ENCODE measurements around the gene PPP2R2B. TPM values are rescaled to one million over a fixed set of nuclear protein-coding genes. Genes with fewer than 3 reads are reported as not detected.

PPP2R2B gene
- total RNA-seq, 2 donors from 2014 or later: 6.9 to 12.1 TPM

- no peak for ATAC-seq
- no peak overlapping the region for H3K27ac Mint-ChIP-seq
- no peak for DNase-seq
- no peaks in the 10 kb centered on the region for H3K4me1 Mint-ChIP-seq
- peaks cover 2% of the 10 kb centered on the region for H3K36me3 Mint-ChIP-seq (ENCODE audit: low read depth)
- H3K9me3 ChIP-seq (ENCODE audit: control insufficient read depth, low read length, poor library complexity, severe bottlenecking): no peaks in the 10 kb centered on the region
- H3K27me3 Mint-ChIP-seq: no peaks in the 10 kb centered on the region
- H3K4me3 Mint-ChIP-seq: no peak overlapping the region
Observed at GRCh38 chr5:146778795-146779194, 99.8 kb downstream of the PPP2R2B start.

GRCh38 chr5:146778261-146778660 lies 100.3 kb downstream of the PPP2R2B start:
- ATAC-seq: no peak
- H3K27me3 Mint-ChIP-seq: no peaks in the 10 kb centered on the region

GRCh38 chr5:146772881-146773466 lies 105.6 kb downstream of the PPP2R2B start:
- DNase-seq (no peak), ATAC-seq (no peak)
- Mint-ChIP-seq H3K4me1 (peaks cover 2% of the 10 kb centered on the region), H3K36me3 (ENCODE audit: low read depth) (peaks cover 2% of the 10 kb centered on the region), H3K4me3 (no peak overlapping the region), H3K27ac (no peak overlapping the region), H3K27me3 (no peaks in the 10 kb centered on the region)
- H3K9me3 ChIP-seq (ENCODE audit: control insufficient read depth, low read length, poor library complexity, severe bottlenecking): no peaks in the 10 kb centered on the region

More at GRCh38 chr5:146778261-146778660, 100.3 kb downstream of the PPP2R2B start:
- H3K27ac Mint-ChIP-seq: no peak overlapping the region
- no peak for DNase-seq
- H3K9me3 ChIP-seq (ENCODE audit: control insufficient read depth, low read length, poor library complexity, severe bottlenecking): no peaks in the 10 kb centered on the region
- peaks cover 2% of the 10 kb centered on the region for H3K36me3 Mint-ChIP-seq (ENCODE audit: low read depth)
- H3K4me3 Mint-ChIP-seq: no peak overlapping the region
- no peaks in the 10 kb centered on the region for H3K4me1 Mint-ChIP-seq

GRCh38 chr5:146770980-146771379 lies 107.6 kb downstream of the PPP2R2B start:
- H3K9me3 ChIP-seq (ENCODE audit: control insufficient read depth, low read length, poor library complexity, severe bottlenecking): no peaks in the 10 kb centered on the region
- H3K36me3 Mint-ChIP-seq (ENCODE audit: low read depth): peaks cover 2% of the 10 kb centered on the region
- DNase-seq: no peak
- H3K27ac Mint-ChIP-seq: no peak overlapping the region
- H3K4me3 Mint-ChIP-seq: no peak overlapping the region
- ATAC-seq: no peak
- peaks cover 5% of the 10 kb centered on the region for H3K4me1 Mint-ChIP-seq
- H3K27me3 Mint-ChIP-seq: no peaks in the 10 kb centered on the region

GRCh38 chr5:146770546-146770945 lies 108.0 kb downstream of the PPP2R2B start:
- H3K9me3 ChIP-seq (ENCODE audit: control insufficient read depth, low read length, poor library complexity, severe bottlenecking): no peaks in the 10 kb centered on the region
- Mint-ChIP-seq H3K27me3 (no peaks in the 10 kb centered on the region), H3K36me3 (ENCODE audit: low read depth) (peaks cover 2% of the 10 kb centered on the region), H3K4me3 (no peak overlapping the region), H3K4me1 (peaks cover 7% of the 10 kb centered on the region), H3K27ac (no peak overlapping the region)
- ATAC-seq: no peak
- no peak for DNase-seq

- ATAC-seq: no peak
- no peak for DNase-seq
- no peaks in the 10 kb centered on the region for H3K9me3 ChIP-seq (ENCODE audit: control insufficient read depth, low read length, poor library complexity, severe bottlenecking)
- H3K27ac Mint-ChIP-seq: no peak overlapping the region
- peaks cover 2% of the 10 kb centered on the region for H3K36me3 Mint-ChIP-seq (ENCODE audit: low read depth)
- H3K27me3 Mint-ChIP-seq: no peaks in the 10 kb centered on the region
- no peak overlapping the region for H3K4me3 Mint-ChIP-seq
- peaks cover 15% of the 10 kb centered on the region for H3K4me1 Mint-ChIP-seq
Observed at GRCh38 chr5:146767534-146767933, 111.0 kb downstream of the PPP2R2B start.

GRCh38 chr5:146766013-146766412 lies 112.5 kb downstream of the PPP2R2B start:
- Mint-ChIP-seq H3K4me1 (peaks cover 14% of the 10 kb centered on the region), H3K4me3 (no peak overlapping the region), H3K27me3 (no peaks in the 10 kb centered on the region), H3K27ac (no peak overlapping the region), H3K36me3 (ENCODE audit: low read depth) (peaks cover 2% of the 10 kb centered on the region)
- DNase-seq (no peak), ATAC-seq (no peak)
- no peaks in the 10 kb centered on the region for H3K9me3 ChIP-seq (ENCODE audit: control insufficient read depth, low read length, poor library complexity, severe bottlenecking)

- Mint-ChIP-seq H3K36me3 (ENCODE audit: low read depth) (peaks cover 2% of the 10 kb centered on the region), H3K27ac (no peak overlapping the region), H3K4me1 (peaks cover 16% of the 10 kb centered on the region), H3K27me3 (no peaks in the 10 kb centered on the region), H3K4me3 (no peak overlapping the region)
- no peak for DNase-seq
- H3K9me3 ChIP-seq (ENCODE audit: control insufficient read depth, low read length, poor library complexity, severe bottlenecking): no peaks in the 10 kb centered on the region
- ATAC-seq: peak; percentile 59
Observed at GRCh38 chr5:146765089-146765832, 113.3 kb downstream of the PPP2R2B start.

- H3K36me3 Mint-ChIP-seq (ENCODE audit: low read depth): no peaks in the 10 kb centered on the region
- DNase-seq: no peak
- peaks cover 31% of the 10 kb centered on the region for H3K4me1 Mint-ChIP-seq
- H3K27me3 Mint-ChIP-seq: no peaks in the 10 kb centered on the region
- H3K9me3 ChIP-seq (ENCODE audit: control insufficient read depth, low read length, poor library complexity, severe bottlenecking): no peaks in the 10 kb centered on the region
- no peak for ATAC-seq
- H3K4me3 Mint-ChIP-seq: no peak overlapping the region
- H3K27ac Mint-ChIP-seq: no peak overlapping the region
Observed at GRCh38 chr5:146762830-146763229, 115.7 kb downstream of the PPP2R2B start.

GRCh38 chr5:146761811-146762210 lies 116.7 kb downstream of the PPP2R2B start:
- H3K4me1 Mint-ChIP-seq: peaks cover 34% of the 10 kb centered on the region

GRCh38 chr5:146758938-146759337 lies 119.6 kb downstream of the PPP2R2B start:
- Mint-ChIP-seq H3K27ac (peak overlapping the region; percentile 61), H3K4me1 (peaks cover 32% of the 10 kb centered on the region), H3K36me3 (ENCODE audit: low read depth) (no peaks in the 10 kb centered on the region), H3K27me3 (no peaks in the 10 kb centered on the region), H3K4me3 (no peak overlapping the region)
- DNase-seq: no peak
- no peaks in the 10 kb centered on the region for H3K9me3 ChIP-seq (ENCODE audit: control insufficient read depth, low read length, poor library complexity, severe bottlenecking)
- ATAC-seq: no peak

More at GRCh38 chr5:146761811-146762210, 116.7 kb downstream of the PPP2R2B start:
- Mint-ChIP-seq H3K27ac (no peak overlapping the region), H3K27me3 (no peaks in the 10 kb centered on the region), H3K36me3 (ENCODE audit: low read depth) (no peaks in the 10 kb centered on the region), H3K4me3 (no peak overlapping the region)
- no peaks in the 10 kb centered on the region for H3K9me3 ChIP-seq (ENCODE audit: control insufficient read depth, low read length, poor library complexity, severe bottlenecking)
- no peak for DNase-seq
- no peak for ATAC-seq

- peaks cover 40% of the 10 kb centered on the region for H3K4me1 Mint-ChIP-seq
- ATAC-seq (no peak), DNase-seq (no peak)
- H3K4me3 Mint-ChIP-seq: no peak overlapping the region
- H3K27ac Mint-ChIP-seq: peak overlapping the region; percentile 12
- no peaks in the 10 kb centered on the region for H3K9me3 ChIP-seq (ENCODE audit: control insufficient read depth, low read length, poor library complexity, severe bottlenecking)
- no peaks in the 10 kb centered on the region for H3K27me3 Mint-ChIP-seq
- H3K36me3 Mint-ChIP-seq (ENCODE audit: low read depth): no peaks in the 10 kb centered on the region
Observed at GRCh38 chr5:146758076-146758475, 120.5 kb downstream of the PPP2R2B start.

- no peak for ATAC-seq
- H3K4me3 Mint-ChIP-seq: no peak overlapping the region
- H3K36me3 Mint-ChIP-seq (ENCODE audit: low read depth): no peaks in the 10 kb centered on the region
- H3K4me1 Mint-ChIP-seq: peaks cover 55% of the 10 kb centered on the region
- H3K27me3 Mint-ChIP-seq: no peaks in the 10 kb centered on the region
- no peak overlapping the region for H3K27ac Mint-ChIP-seq
- no peak for DNase-seq
- H3K9me3 ChIP-seq (ENCODE audit: control insufficient read depth, low read length, poor library complexity, severe bottlenecking): no peaks in the 10 kb centered on the region
Observed at GRCh38 chr5:146756546-146756945, 122.0 kb downstream of the PPP2R2B start.

GRCh38 chr5:146755793-146756192 lies 122.8 kb downstream of the PPP2R2B start:
- Mint-ChIP-seq H3K27me3 (no peaks in the 10 kb centered on the region), H3K4me3 (no peak overlapping the region), H3K27ac (no peak overlapping the region), H3K36me3 (ENCODE audit: low read depth) (no peaks in the 10 kb centered on the region), H3K4me1 (peaks cover 60% of the 10 kb centered on the region)
- no peaks in the 10 kb centered on the region for H3K9me3 ChIP-seq (ENCODE audit: control insufficient read depth, low read length, poor library complexity, severe bottlenecking)
- DNase-seq (no peak), ATAC-seq (no peak)
